Measurements from ENCODE around the gene RTP5. TPM values are rescaled to one million over a fixed set of nuclear protein-coding genes. Genes with fewer than 3 reads are reported as not detected.

Gene RTP5
- total RNA-seq, 3 donors from 2014 or later = 0.15 TPM; not detected in 2

DNA sequence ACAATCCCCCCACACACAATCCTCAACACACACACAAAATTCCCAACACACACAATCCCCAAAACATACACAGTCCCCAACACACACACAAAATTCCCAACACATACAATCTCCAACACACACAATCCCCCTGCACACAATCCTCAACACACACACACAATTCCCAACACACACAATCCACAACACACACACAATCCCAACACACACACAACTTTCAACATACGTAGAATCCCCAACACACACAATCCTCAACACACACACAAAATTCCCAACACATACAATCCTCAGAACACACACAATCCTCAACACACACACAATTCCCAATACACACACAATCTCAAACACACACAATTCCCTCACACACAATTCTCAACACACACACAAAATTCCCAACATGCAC lies 8.3 kb upstream of the RTP5 start:
- no peak for TF ChIP-seq CTCF (IDR thresholded peaks at IDR 0.05)
- no peak for TF ChIP-seq POLR2AphosphoS5 (IDR thresholded peaks at IDR 0.05)
- no peak for TF ChIP-seq POLR2A (IDR thresholded peaks at IDR 0.05)
- H3K36me3 ChIP-seq = no peaks in the 10 kb centered on the region
- H3K27me3 ChIP-seq = peaks cover 0 to 42% of the 10 kb centered on the region in 2 donors
- no peak for DNase-seq (ENCODE audit: low spot score in 2 of 2)
- intact Hi-C loops (cut with DNase I; ENCODE audit: low total_unique reads) = no loop called here
- no peak overlapping the region for H3K4me3 ChIP-seq
- H3K27ac ChIP-seq = no peak overlapping the region
- H3K4me1 ChIP-seq = no peaks in the 10 kb centered on the region
- H3K9me3 ChIP-seq = no peaks in the 10 kb centered on the region

DNA sequence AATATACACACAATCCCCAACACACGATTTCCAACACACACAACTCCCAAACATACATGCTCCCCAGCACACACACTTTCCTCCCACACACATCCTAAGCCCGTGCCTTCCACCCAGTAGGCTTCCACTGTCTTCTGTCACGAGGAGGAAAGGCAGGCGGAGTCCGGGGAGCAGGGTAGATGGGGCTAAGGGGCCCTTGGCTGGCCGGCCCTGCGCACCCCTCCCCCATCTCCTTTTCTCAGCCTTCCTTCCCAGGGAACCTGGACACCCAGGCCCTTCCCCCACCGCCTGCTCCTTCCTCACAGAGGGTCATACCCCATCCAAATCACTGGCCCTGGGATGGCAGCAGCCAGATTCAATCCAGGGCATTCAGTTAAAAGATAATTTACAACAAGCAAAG lies 7.4 kb upstream of the RTP5 start:
- no peak overlapping the region for H3K27ac ChIP-seq
- TF ChIP-seq CTCF (IDR thresholded peaks at IDR 0.05) (no peak), POLR2A (IDR thresholded peaks at IDR 0.05) (no peak), POLR2AphosphoS5 (IDR thresholded peaks at IDR 0.05) (no peak)

DNA sequence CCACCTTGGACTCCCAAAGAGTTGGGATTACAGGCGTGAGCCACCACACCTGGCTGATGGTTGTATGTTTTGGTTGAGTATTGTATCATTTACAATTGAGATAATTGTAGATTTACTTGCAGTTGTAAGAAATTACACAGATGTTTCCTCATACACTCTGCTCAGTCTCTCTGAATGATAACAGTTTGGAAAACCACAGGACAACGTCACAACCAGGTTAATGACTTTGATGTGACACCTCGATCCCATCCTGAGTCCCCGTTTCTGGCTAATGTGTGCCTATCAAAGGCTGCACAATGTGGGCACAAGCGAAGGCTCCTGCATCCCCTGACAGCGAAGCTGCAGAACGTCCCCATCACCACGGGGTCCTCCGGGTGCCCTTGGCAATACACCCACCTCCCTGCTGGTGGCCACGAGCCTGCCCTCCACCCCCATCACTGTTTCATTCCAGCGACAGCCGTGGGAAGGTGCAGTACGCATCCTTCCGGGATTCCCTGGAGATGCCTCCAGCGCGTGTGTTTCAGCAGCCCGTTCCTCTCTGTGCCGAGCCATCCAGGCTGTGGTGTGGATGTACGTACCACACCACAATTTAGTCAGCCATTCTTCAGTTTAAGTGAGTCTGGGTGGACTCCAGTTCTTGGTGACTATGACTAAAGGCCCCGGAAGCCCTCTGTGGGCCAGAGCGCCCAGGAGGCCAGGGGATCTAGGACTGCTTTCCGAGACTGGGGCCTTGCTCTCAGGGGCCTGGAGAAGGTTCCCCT lies 6.6 kb upstream of the RTP5 start:
- Histone ChIP-seq H3K27ac (no peak overlapping the region), H3K27me3 (peaks cover 0 to 58% of the 10 kb centered on the region in 2 donors), H3K36me3 (no peaks in the 10 kb centered on the region), H3K4me3 (no peak overlapping the region), H3K4me1 (no peaks in the 10 kb centered on the region), H3K9me3 (no peaks in the 10 kb centered on the region)
- intact Hi-C loops (cut with DNase I; ENCODE audit: low total_unique reads) = no loop called here
- TF ChIP-seq POLR2AphosphoS5 (IDR thresholded peaks at IDR 0.05) (no peak), CTCF (IDR thresholded peaks at IDR 0.05) (no peak), POLR2A (IDR thresholded peaks at IDR 0.05) (no peak)
- DNase-seq (ENCODE audit: low spot score in 2 of 2) = no peak

More for the DNA sequence above, 7.4 kb upstream of the RTP5 start:
- H3K4me1 ChIP-seq = no peaks in the 10 kb centered on the region
- intact Hi-C loops (cut with DNase I; ENCODE audit: low total_unique reads) = no loop called here
- H3K36me3 ChIP-seq = no peaks in the 10 kb centered on the region
- DNase-seq (ENCODE audit: low spot score in 2 of 2) = no peak
- no peak overlapping the region for H3K4me3 ChIP-seq
- H3K27me3 ChIP-seq = peaks cover 0 to 50% of the 10 kb centered on the region in 2 donors
- H3K9me3 ChIP-seq = no peaks in the 10 kb centered on the region

DNA sequence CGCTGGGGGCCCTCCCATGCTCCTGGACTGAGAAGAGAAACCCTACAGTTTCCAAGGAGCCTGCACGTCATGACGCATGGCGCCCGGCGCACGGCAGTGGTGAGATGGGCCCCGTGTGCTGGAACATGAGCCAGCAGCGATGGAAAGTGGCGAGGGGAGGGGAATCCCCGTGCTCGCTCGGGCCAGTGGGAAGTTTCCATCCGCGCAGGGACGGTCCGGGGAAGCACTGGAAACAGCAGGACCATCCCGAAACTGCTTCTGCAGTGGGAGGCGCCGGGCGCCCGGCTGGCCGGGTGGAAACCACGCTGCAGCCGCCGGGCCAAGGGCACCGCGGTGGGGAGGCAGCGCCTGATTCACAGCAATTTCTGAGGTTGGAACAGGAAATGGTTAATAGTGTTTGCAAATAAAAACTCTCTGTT lies 6.0 kb upstream of the RTP5 start:
- no peak for TF ChIP-seq CTCF (IDR thresholded peaks at IDR 0.05)
- Histone ChIP-seq H3K27ac (no peak overlapping the region), H3K4me1 (no peaks in the 10 kb centered on the region), H3K9me3 (no peaks in the 10 kb centered on the region), H3K36me3 (no peaks in the 10 kb centered on the region), H3K4me3 (no peak overlapping the region), H3K27me3 (peaks cover 0 to 61% of the 10 kb centered on the region in 2 donors)
- no peak for DNase-seq (ENCODE audit: low spot score in 2 of 2)
- intact Hi-C loops (cut with DNase I; ENCODE audit: low total_unique reads) = no loop called here

DNA sequence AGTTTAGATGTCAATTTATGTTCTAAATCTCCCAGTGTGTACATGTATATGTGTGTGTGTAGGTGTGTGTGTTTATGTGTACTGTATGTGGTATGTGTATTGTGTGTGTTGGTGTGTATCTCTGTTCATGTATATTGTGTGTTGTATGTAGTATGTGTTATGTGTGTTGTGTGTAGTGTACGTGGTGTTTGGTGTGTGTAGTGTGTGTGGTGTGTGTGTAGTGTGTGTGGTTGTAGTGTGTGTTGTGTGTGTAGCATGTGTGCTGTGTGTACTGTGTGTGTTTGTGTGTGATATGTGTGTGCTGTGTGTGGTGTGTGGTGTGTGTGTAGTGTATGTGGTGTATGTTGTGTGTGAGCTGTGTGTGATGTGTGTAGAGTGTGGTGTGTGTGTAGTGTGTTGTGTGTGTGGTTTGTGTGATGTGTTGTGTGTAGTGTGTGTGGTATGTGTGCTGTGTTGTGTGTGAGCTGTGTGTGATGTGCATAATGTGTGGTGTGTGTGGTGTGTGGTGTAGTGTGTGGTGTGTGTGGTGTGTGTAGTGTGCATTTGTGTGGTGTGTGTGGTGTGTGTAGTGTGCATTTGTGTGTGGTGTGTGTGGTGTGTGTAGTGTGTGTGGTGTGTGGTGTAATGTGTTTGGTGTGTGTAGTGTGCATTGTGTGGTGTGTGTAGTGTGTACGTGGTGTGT lies 5.2 kb upstream of the RTP5 start:
- TF ChIP-seq POLR2A (IDR thresholded peaks at IDR 0.05) (no peak), POLR2AphosphoS5 (IDR thresholded peaks at IDR 0.05) (no peak), CTCF (IDR thresholded peaks at IDR 0.05) (no peak)
- intact Hi-C loops (cut with DNase I; ENCODE audit: low total_unique reads) = no loop called here
- peak overlapping the region in 1 of 2 donors; percentile 21 for H3K27ac ChIP-seq
- no peaks in the 10 kb centered on the region for H3K36me3 ChIP-seq
- H3K9me3 ChIP-seq = no peaks in the 10 kb centered on the region
- DNase-seq (ENCODE audit: low spot score in 2 of 2) = no peak
- peaks cover 0 to 62% of the 10 kb centered on the region in 2 donors for H3K27me3 ChIP-seq
- no peak overlapping the region for H3K4me3 ChIP-seq
- H3K4me1 ChIP-seq = no peaks in the 10 kb centered on the region

Data from breast epithelium (tissue), 4 donors.